HG03196 (cell line): ENCODE data around the gene PRSS36.
"Not testable (repeated sequence)": the region's sequence is repeated elsewhere in the genome, so short reads cannot be mapped to it uniquely, and the experiment has no call there.

Experiments
- ATAC-seq: cut with Tn5 transposase; IDR thresholded peaks from one replicate; pipeline ENCODE4 v1.9.1; 2021; ENCODE audit not compliant: unreplicated experiment

PRSS36 gene

DNA sequence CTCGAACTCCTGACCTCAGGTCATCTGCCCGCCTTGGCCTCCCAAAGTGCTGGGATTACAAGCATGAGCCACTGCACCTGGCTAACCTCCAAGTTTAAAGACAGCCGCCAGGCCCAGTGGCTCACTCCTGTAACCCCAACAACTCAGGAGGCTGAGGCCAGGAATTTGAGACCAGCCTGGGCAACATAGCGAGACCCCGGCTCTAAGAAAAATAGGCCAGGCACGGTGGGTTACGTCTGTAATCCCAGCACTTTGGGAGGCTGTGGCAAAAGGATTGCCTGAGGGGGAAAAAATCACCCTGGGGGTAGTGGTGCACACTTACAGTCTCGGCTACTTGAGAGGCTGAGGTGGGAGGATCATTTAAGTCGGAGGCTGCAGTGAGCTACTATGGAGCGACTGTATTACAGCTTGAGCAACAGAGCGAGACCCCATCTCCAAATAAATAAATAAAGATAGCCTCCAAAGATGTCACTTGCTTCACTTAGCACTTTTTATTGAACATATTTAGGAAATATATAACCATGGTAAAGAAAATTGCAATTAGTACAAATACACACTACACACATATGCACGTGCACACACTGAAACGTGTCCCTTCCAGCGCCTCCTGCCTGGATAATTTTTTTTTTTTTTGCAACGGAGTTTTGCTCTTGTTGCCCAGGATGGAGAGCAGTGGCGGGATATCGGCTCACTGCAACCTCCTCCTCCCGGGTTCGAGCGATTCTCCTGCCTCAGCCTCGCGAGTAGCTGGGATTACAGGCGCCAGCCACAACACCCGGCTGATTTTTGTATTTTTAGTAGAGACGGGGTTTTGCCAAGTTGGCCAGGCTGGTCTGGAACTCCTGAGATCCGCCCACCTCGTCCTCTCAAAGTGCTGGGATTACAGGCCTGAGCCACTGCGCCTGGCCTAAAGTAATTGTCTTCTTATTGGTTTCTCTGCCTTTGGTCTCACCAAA, 43.1 kb downstream of the PRSS36 start:
- no peak for ATAC-seq

DNA sequence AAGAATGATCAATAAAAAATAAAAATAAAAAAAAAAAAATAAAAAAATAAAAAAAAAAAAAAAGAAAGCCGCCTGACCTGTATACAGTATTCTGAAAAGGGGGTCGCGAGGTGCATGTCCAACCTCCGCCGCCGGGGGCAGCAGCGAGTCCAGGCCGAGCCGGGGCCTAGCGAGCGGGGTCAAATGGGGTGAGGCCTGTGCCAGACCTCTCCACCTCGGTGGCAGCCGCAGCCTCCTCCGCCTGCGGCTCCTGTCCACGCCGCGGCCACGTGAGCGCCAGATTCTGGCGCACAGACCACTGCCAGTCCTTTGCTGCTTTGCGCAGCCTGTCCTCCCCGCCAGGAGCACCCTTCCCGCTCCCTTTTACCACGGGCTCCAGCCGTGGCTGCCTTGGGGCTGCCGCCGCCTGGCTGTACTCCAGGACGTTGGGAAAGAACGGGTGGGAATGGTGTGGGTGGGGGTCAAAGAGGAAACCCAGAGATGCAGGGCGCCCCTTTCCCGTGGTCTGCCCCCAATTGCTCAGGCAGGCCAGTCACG, 44.1 kb downstream of the PRSS36 start:
- ATAC-seq, result no peak

DNA sequence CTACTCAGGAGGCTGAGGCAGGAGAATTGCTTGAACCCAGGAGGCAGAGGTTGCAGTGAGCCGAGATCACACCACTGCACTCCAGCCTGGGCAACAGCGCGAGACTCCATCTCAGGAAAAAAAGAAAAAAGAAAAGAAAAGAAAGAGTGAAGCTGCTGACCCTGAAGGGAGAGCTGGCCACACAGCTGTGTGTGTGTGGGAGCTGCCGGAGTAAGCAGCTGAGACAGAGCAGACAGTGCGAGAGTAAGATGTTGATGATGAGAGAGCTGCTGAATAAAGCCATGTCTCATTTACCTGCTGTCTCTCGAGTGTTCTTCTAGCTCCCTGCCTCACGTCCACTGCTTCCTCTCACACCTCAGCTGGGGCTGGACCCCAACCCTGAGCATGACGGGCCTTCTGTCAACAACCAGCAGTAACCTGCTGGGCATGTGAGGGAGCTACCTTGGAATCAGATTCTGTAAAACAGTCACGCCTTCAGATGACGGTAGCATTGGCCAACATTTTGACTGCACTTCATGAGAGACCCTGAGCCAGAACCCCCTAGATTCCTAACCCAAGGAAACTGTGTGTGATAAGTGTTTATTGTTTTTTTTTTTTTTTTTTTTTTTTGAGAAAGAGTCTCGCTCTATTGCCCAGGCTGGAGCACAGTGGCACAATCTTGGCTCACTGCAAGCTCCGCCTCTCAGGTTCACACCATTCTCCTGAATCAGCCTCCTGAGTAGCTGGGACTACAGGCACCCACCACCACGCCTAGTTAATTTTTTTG, 48.8 kb downstream of the PRSS36 start:
- not testable (repeated sequence) for ATAC-seq

DNA sequence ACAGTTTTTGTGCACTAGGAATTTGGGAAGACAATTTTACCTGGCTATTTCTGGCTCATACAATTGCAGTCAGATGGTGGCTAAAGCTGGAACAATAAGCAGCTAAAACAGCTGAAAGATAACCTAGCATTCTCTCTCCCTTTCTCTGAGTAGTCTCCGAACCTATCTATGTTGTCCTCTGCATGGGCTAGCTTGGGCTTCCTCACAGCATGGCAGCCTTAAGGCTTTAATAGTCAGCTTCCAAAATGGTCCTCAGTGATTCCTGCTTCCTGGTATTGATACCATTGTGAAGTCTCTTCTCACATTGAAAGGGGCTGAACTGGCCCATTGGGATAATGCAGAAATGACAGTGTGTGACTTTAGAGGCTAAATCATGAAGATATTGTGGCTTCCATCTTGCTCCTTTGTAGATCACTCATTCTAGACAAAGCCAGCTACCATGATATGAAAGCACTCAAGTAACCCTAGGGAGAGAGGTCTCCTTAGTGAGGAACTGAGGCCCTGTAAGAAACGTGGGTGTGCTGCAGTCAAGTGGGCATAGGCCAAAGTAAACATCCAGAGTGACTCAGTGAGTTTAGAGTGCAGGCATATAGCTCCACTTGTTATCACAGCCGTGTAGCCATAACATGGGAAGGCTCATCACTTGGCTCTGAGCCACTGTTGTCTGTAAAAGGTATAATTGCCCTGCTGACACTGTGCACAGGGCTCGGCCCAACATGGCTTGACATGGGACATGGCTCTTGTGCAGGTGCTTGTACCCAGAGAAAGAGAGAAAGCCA, 49.8 kb downstream of the PRSS36 start:
- no peak for ATAC-seq

DNA sequence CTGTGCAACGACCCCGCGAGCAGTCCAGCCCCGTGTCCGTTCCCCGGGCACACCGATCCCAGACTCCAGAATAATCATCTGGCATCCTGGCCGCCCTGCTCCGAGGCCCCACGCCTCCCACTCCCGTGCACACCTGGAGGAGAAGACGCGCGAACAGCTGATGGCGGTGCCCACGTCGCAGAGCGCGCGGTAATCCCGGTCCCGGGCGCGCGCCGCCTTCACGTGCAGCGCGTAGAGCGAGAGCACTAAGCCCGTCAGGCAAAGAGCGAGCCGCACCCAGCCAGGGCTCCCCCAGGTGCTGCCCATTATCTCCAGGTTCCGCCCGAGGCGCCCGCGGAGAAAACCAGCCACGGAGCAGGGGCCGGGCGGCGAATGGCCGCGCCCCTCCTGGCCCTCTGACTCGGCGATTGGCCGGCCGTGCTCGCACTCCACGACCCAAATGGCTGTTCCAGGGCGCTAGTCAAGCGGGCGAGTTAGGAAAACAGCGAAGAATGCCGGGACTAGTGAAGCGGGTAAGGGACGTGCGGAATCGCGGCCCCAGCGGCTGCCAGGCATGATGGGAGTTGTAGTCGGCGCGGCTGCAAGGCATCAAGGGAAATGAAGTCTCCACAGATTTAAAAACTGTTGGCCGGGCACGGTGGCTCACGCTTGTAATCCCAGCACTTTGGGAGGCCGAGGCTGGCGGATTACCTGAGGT, 55.3 kb downstream of the PRSS36 start, which contains the start of gene VKORC1:
VKORC1 (minus strand) TSS at position 374 of the 697 bp plus-strand sequence; CDS start at position 306, 68 bp downstream.
- ATAC-seq, result peak; percentile 83

DNA sequence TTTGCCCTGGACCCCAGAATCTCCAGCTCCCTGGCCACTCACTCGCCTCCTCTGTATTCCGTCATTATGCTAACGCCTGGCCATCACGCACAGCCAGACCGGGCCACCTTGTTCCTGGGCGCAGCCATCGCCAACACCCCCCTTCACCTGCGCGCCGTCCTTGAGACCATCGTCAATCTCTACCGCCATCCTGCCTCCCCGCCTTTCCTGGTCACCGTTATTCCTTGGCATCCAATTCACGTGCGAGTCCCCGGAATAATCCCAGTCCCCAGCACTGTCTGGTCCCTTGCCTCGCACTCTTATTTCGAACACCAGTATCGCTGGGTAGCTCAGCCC, 55.8 kb downstream of the PRSS36 start:
- ATAC-seq, result peak; percentile 5

DNA sequence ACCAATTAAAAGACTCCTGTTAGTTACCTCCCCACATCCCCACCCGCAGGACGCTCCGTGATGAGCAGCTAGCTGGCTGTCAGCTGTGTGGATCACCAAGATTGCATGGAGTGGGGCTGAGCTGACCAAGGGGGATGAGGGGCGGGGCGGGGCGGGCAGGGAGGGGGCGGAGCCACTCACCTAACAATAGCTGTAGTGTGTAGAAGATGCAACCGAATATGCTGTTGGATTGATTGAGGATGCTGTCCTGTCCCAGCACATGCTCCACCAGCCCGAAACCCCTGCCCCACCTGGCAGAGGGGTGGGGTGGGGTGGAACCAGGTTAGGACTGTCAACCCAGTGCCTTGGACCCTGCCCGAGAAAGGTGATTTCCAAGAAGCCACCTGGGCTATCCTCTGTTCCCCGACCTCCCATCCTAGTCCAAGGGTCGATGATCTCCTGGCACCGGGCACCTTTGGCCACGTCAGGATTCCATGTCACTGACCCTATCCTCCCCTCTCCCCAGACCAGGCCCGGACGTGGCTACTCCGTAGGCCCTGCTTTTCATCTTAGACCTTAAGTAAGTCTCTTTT, 56.6 kb downstream of the PRSS36 start:
- ATAC-seq, result no peak

DNA sequence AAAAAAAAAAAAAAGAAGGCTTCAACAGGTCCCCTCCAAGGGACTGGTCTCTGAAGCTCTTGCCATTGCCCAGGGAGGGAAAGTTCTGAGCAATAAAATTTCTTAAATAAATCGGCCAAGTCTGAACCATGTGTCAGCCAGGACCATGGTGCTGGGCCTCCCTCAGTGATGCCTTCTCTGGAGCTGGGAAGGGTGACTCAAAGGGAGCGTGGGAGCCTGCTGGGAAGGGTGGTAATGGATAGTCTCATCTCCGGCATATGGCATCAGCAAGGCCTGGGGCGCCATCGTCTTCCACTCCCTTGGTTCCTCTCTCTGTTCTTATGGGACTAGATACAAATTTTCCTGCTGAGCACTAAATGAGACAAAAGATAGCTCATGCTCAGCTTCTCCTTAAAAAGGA, 57.5 kb downstream of the PRSS36 start:
- ATAC-seq, result no peak

DNA sequence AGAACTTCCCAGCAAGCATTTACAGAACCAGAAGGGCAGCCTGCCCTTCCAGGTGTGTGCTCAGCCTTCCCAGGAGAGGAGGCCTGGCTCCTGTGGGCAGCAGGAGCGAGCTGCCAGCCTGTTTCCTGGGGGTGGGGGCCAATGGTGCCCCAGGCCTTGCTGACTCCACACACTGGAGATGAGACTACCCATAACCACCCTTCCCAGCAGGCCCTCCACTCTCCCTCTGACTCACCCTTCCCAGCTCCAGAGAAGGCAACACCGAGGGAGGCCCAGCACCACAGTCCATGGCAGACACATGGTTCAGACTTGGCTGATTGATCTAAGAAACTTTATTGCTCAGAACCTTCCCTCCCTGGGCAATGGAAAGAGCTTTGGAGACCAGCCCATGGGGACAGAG, 59.3 kb downstream of the PRSS36 start:
- no peak for ATAC-seq

DNA sequence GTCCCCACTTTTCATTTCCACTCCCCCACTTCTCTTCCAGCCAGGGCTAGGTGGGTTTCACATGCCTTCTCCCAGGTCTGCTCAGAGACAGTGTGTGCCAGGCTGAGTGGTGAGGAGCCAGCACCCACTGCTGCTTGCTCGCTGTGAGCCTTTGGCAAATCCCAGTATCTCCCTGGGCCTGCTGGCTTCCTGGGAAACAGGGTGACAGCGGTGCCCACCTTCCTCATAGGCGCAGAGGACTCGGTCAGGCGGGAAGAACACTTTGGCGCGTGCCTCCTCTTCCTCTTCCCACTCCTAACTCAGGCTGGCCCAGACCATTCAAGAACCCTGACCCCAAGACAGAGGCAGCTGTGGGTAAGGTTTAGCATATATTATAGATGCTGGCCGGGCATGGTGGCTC, 60.7 kb downstream of the PRSS36 start:
- ATAC-seq, result no peak
